HG02981 (cell line): ENCODE data around the gene IFT81.

Experiments used
- ATAC-seq: cut with Tn5 transposase; IDR thresholded peaks from one replicate; pipeline ENCODE4 v1.9.1; 2021; ENCODE audit warnings: mild to moderate bottlenecking, moderate library complexity; ENCODE audit not compliant: unreplicated experiment

The IFT81 gene

DNA sequence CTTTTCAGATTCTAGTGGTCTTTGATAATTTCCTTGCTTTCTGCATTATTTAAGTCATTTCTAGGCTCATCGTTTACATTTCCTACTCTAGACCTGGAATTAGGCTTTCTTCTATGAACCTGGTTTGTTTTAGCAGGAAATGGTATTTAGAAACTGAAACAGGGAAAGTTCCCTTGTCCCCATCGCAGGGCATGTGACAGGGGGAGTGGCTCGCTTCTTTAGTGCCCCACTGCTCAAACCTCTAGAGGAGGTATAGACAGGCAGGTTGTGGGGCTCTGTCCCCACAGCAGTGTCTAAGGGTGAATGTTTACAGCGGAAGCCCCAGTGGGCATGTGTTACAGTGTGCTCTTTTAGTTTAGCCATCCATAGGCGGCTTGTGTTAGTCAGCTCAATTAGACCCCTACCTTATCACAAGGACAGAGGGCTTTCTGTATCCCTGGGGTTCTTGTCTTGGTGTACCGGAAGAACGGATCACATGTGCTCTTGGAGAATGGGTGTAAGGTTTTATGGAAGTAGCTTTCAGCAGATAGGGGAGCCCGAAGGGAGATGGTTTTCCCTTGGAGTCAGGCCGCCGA, 25.0 kb downstream of the IFT81 start:
- no peak for ATAC-seq

DNA sequence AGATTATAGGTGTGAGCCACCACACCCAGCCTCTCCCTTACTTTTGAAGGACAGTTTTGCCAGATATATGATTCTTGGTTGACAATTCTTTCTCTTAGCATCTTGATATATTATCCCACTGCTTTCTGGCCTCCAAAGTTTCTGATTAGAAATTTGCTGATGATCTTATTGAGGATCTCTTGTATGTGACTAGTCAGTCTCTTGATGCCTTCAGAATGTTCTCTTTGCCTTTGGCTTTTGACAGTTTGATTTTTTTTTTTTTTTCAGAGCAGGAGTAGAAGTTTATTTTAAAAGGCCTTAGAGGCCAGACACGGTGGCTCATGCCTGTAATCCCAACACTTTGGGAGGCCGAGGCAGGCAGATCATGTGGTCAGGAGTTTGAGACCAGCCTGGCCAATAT, 32.6 kb downstream of the IFT81 start:
- ATAC-seq: no peak

DNA sequence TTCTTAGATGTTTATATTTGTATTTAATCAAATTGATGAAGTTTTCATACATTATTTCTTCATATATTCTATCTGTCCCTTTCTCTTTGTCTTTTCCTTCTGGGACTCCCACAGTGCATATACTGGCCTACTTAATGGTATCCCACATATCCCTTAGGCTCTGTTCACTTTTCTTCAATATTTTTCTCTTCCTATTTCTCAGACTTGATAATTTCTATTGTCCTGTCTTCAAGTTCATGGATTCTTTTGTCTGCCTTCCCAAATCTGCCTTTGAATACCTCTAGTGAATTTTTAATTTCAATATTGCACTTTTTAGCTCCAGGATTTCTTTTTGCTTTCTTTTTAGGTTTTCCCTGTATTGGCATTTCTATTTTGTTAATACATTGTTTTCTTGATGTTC, 33.4 kb downstream of the IFT81 start:
- ATAC-seq: no peak

GRCh38 chr12:110159671-110160245, 35.6 kb downstream of the IFT81 start:
- ATAC-seq: no peak

DNA sequence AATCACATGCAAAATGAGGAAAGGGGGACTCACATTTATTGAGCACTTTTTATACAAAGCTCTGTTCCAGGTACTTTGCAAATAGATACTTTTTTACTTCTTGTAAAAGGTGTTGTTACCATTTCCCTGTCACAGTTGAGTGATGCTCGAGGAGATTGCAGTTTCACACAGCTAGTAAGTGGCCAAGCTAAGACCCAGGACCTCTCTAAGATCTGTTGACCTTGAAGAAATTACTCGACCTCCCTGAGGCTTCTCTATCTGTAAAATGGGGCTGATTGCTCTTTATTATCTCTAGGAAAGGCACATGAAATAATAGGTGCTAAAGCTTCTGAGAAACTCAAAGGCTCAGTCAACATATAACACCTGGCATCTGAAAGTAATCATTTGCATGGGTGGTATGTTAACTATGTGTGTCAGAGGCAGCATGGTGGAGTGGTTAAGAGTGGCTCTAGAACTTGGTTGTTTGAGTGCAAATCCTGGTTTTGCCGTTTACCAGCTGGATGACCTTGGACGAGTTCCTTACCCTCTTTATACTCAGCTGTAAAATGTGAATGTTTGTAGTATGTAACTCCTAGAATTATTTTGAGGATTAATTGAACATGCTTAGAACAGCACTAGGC, 41.5 kb downstream of the IFT81 start:
- peak; percentile 72 for ATAC-seq

DNA sequence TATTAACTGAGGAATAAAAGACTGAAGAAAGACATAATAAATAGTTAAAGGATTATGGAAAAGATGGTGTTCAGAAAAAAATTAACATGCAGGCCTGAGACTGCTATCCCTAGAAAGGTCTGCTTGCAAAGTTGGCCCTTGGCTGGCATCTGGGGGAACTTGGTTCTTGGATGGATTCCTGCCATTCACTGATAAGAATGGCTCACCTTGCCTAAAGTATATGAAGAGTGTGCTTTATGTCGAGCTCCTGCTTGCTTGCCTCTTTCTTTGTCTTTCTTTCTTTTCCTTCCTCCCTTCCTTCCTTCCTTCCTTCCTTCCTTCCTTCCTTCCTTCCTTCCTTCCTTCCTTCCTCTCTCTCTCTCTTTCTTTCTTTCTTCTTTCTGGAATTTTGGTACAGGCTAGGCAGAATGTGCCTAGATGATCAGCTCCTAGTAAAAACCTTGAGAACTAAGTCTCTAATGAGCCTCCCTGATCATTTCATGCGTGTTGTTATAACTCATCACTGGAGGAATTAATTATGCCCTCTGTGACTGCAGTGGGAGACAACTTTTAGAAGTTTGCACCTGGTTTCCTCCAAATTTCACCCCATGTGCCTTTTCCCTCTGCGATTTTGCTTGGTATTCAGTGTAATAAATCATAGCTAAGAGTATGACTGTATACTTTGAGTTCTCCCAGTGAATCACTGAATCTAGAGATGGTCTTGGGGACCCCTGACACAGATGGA, 44.7 kb downstream of the IFT81 start:
- no peak for ATAC-seq

GRCh38 chr12:110170535-110171185, 46.5 kb downstream of the IFT81 start:
- ATAC-seq: no peak

DNA sequence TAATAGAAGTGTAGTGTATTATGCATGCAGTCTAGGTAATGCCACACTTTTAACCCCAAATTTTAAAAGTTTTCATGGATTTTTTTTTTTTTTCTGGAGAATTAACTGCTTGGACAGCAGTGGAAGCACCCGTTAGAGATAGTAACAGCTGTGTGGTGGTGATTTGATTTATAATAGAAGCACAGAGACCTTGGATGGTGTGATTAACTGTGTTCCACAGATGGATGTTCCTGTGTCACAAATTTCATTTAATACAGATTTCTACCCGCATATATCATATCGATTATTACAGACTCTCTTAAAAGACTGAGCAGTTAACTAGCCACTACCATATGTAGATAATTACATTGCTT, 47.0 kb downstream of the IFT81 start:
- no peak for ATAC-seq

DNA sequence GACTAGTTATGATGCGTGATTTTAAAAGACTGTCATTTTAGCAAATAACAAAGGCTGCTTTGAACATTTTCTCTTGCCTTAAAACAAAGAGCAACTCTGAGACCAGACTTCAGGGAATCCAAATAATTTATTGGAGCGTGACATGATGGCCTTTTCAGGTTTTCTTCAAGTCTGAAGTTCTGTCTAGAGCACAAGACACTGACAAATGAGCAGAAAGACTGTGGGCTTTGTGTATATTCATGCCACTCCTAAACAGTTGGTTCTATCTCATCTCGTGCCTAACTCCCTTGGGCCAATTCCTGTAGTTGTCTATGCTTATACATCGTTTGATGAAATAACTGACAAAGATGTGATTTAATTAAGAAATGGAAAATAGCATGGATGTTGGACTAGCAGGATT, 47.5 kb downstream of the IFT81 start:
- ATAC-seq: no peak

GRCh38 chr12:110174373-110174996, 50.3 kb downstream of the IFT81 start:
- ATAC-seq: no peak

DNA sequence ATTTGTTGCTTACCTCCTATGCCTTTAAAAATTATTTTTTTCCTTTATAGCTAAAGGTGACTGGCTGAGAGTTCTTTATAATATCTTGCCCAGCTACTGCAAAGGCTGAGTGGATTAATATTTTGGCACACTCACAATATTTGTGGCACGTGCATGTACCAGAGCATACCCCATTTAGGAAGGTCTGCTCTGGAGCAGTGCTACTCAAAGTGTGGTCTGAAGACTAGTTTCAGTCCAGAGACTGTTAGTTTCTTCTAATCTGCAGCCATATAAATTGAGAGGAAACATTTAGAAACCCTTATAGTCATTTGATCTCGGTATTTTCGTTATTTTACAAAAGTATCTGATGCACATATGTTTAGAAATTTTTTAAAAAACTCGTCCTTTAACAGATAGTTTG, 51.0 kb downstream of the IFT81 start:
- ATAC-seq: no peak

DNA sequence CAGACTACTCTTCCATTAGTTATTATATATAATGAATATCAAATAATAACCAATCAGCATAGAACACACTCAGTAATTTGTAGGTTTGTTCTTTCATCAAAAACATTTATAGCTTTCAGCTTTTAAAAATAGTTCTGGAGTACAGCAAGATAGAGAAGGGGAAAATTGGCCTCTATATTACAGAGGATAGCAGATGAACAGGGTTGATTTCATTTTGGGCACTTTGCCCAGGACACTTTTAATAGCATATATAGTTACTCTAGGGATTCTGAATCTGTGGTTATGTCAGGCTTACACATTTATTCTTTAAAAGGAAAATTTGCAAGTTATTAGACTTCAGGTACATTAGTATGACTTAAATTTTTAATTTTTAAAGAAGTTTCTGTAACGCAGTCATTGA, 52.6 kb downstream of the IFT81 start:
- no peak for ATAC-seq

GRCh38 chr12:110179291-110179690, 55.1 kb downstream of the IFT81 start:
- no peak for ATAC-seq

- no peak for ATAC-seq
Measured at GRCh38 chr12:110180591-110181005, 56.4 kb downstream of the IFT81 start.

DNA sequence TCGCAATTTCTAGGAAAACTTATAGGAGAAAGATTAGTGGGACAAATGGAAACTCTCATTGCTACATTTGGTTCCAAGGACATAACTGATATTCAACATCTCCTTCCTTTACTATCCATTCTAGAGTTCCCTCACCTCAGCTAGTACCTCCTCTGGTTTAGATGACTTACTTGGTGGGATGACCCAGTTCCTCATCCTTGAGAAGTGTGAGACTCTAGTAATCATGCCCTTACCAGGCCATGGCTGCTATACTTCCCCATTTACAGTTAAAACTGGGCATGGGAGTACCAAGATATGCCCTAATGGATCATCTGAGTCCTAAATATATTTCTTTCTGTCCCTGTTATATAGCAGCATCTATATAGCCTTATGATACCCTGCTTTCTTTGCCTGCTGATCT, 58.1 kb downstream of the IFT81 start:
- no peak for ATAC-seq

DNA sequence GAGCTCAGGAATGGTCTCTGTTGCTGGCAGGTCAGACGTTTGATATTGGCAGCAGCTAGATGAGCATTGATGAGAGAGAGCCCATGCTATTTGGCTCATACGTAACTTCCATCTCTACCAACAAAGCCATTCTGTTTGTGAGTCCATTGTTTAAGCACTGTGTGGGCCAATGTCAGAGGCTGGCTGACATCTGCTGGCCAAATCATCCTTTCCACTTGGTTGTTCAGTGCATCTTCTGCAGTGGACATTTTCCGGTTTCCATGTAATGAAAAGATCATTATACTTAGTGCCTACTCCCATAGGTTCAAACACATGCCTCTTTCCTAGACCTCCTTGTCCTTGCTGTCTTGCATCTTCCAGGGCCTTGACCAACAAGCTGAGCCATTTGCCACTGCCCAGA, 59.2 kb downstream of the IFT81 start:
- no peak for ATAC-seq

- ATAC-seq: no peak
Measured at GRCh38 chr12:110185626-110186025, 61.5 kb downstream of the IFT81 start.

DNA sequence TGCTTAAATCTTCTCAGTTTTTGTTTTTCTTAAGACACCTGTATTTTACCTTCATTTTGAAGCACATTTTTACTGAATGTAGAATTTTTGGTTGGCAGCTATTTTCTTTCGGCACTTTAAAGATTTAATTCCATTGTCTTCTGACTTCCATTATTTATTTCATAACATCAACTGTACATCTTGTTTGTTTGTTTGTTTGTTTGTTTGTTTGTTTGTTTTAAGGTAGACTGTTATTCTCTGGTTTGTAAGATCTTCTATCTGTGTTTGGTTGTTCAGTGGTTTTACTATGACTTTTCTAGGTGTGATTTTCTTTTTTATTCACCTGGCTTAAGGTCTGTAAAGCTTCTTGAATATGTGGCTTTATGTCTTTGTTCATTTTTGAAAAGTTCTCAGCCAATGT, 61.9 kb downstream of the IFT81 start:
- ATAC-seq: no peak

DNA sequence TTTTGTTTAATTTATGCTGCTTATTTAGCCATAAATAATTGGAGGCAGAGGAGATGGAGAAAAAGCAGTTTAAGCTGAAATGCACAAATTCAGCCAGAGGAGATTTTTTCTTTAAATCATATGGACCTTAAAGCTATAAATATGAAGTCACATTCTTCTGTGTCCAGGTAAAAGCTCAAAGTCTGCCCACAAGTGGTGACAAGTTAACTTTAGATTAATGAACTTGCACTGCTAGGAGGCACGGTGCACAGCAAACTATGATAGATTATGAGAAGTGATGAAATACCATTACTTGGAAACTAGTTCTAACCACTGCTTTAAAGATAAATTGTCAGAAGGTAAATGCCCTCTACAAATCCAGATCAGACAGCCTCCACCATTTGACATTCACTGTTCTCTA, 69.0 kb downstream of the IFT81 start:
- ATAC-seq: no peak

DNA sequence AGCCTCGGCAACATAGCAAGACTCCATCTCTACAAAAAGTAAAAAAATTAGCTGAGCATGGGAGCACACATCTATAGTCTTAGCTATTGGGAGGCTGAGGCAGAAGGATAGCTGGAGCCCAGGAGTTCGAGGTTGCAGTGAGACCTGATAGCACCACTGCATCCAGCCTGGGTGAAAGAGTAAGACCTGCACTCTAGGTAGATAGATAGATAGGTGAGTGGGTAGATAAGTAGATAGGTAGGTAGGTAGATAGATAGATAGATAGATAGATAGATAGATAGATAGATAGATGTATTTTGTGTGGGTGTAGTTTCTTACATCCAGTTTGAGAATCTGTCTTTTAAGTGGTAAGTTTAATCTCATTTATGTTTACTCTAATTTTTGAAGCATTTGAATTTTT, 72.8 kb downstream of the IFT81 start:
- no peak for ATAC-seq

DNA sequence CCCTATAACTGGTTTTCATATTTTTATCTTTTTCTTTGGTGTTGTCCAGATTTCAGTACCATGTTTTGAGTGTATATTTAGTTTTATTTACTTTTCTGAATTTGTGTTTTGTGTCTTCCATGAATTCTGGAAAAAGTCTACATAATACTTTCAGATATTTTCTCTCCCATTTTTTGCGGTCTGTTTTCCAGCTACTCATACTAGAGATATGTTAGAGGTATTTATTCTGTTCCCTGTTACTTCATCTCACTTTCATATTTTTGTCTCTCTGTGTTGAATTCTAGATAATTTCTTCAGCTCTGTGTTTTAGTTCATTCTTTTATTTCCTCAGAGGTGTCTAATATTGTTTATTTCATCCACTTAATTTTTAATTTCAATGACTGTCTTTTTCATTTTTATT, 74.2 kb downstream of the IFT81 start:
- ATAC-seq: no peak
